OCI-LY3 (cell line): ENCODE measurements around the gene TUFT1.

Source experiments
- CTCF ChIP-seq: fragments of 200-600, 300-600 bp; sonication (generic); IDR thresholded peaks from 2 replicates; pipeline ENCODE4 v1.5.1; 2014; ENCODE audit warnings: antibody characterized with exemption, low read length, low read depth
- EZH2phosphoT487 ChIP-seq: fragments of 200-600 bp; shearing (Covaris generic); IDR thresholded peaks from 2 replicates; pipeline ENCODE4 v1.6.1; 2018; ENCODE audit warnings: antibody characterized with exemption, mixed run types, low read depth

DNA sequence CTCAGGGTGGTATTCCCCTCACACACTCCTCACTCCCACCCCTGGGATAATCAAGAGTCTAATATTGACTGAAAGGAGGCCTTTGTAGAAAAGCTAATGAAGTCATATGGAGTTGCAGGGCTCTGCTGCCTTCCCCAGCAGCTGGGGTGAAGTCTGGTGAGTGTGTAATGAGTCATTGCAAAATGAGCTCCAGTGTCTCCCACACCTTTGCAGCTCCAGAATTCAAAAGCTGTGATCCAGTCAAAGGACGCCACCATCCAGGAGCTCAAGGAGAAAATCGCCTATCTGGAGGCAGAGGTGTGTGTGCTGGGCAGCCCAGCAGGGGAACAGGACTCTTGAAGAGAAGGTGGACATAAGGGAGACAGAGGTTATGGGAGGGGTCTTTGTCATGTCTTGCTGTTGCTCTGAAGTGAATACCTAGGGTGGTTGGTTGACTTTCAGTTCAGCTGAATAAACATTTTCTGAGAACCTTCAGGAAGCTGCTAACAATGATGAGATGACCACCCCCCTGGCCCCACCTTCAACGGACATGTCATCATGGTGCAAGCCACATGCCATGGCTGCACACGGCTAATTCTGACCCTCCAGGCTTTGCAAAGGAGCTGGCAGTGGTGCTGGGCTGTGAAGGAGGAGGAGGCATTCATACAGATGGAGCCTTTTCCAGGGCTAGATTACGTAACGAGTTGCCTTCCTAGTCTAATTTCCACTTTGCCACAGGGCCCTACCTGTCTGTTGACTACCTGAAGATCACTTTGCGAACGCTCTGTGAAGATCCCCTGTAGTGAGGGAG lies 39.5 kb downstream of the TUFT1 start:
- TF ChIP-seq CTCF, result no peak
- no peak for TF ChIP-seq EZH2phosphoT487
